D341Med (cell line): ENCODE measurements around the gene ARHGEF10L.

Experiments
- DNase-seq: peaks from one replicate; pipeline ENCODE4 v3.0.0; 2012; ENCODE audit warnings: low spot score

Gene ARHGEF10L

GRCh38 chr1:17550729-17551584 lies 11.5 kb downstream of the ARHGEF10L start:
- DNase-seq, result no peak

GRCh38 chr1:17551755-17552234 lies 12.3 kb downstream of the ARHGEF10L start:
- DNase-seq, result no peak

GRCh38 chr1:17553975-17554700 lies 14.6 kb downstream of the ARHGEF10L start:
- no peak for DNase-seq

- no peak for DNase-seq
Measured at GRCh38 chr1:17554954-17555353, 15.5 kb downstream of the ARHGEF10L start.

GRCh38 chr1:17557986-17558385 lies 18.5 kb downstream of the ARHGEF10L start:
- no peak for DNase-seq

GRCh38 chr1:17558541-17558940 lies 19.0 kb downstream of the ARHGEF10L start:
- DNase-seq, result no peak

- no peak for DNase-seq
Measured at GRCh38 chr1:17558954-17559614, 19.6 kb downstream of the ARHGEF10L start.

- DNase-seq, result no peak
Measured at GRCh38 chr1:17559615-17560419, 20.3 kb downstream of the ARHGEF10L start.

GRCh38 chr1:17561247-17561548 lies 21.7 kb downstream of the ARHGEF10L start:
- no peak for DNase-seq

GRCh38 chr1:17561561-17561985 lies 22.1 kb downstream of the ARHGEF10L start:
- DNase-seq, result no peak

GRCh38 chr1:17562375-17562774 lies 22.9 kb downstream of the ARHGEF10L start:
- no peak for DNase-seq

- no peak for DNase-seq
Measured at GRCh38 chr1:17563494-17564281, 24.2 kb downstream of the ARHGEF10L start.

GRCh38 chr1:17564458-17565393 lies 25.2 kb downstream of the ARHGEF10L start:
- DNase-seq, result no peak

- no peak for DNase-seq
Measured at GRCh38 chr1:17565461-17566252, 26.2 kb downstream of the ARHGEF10L start.

- DNase-seq, result no peak
Measured at GRCh38 chr1:17566417-17566816, 26.9 kb downstream of the ARHGEF10L start.

GRCh38 chr1:17566892-17567291 lies 27.4 kb downstream of the ARHGEF10L start:
- DNase-seq, result no peak

GRCh38 chr1:17567582-17567981 lies 28.1 kb downstream of the ARHGEF10L start:
- no peak for DNase-seq

- no peak for DNase-seq
Measured at GRCh38 chr1:17568014-17568900, 28.8 kb downstream of the ARHGEF10L start.
